ENCODE measurements around the gene C16orf92. TPM values are rescaled to one million over a fixed set of nuclear protein-coding genes. Genes with fewer than 3 reads are reported as not detected.

Gene C16orf92
- total RNA-seq, 1 donor from 2014 or later, result not detected

GRCh38 chr16:29994600-29995323 is 28.2 kb upstream of the C16orf92 start:
- H3K27ac ChIP-seq, result no peak overlapping the region
- peak overlapping the region; percentile 80 for H3K4me3 ChIP-seq
- peak overlapping the region; percentile 78 for H3K4me2 ChIP-seq
- no peak overlapping the region for H3K9ac ChIP-seq
- no peaks in the 10 kb centered on the region for H4K20me1 ChIP-seq (ENCODE audit: low read depth)
- H3F3A ChIP-seq (ENCODE audit: low read depth), result peaks cover 20% of the 10 kb centered on the region
- Mint-ChIP-seq H3K4me1 (peaks cover 26% of the 10 kb centered on the region), H3K9me3 (no peaks in the 10 kb centered on the region), H3K27ac (peak overlapping the region; percentile 72), H3K4me3 (peak overlapping the region; percentile 97), H3K27me3 (ENCODE audit: insufficient read depth, low read depth) (peaks cover 12% of the 10 kb centered on the region), H3K36me3 (peaks cover 10% of the 10 kb centered on the region)
- TF ChIP-seq EZH2phosphoT487 (IDR thresholded peaks at IDR 0.05), result no peak
- TF ChIP-seq CTCF (IDR thresholded peaks at IDR 0.05), result no peak
- TF ChIP-seq EZH2 (IDR thresholded peaks at IDR 0.05), result no peak
- no peaks in the 10 kb centered on the region for H3K27me3 ChIP-seq
- H3K9me3 ChIP-seq (ENCODE audit: low read depth), result no peaks in the 10 kb centered on the region
- H3K79me2 ChIP-seq (ENCODE audit: low read depth), result peaks cover 12% of the 10 kb centered on the region
- no peak for DNase-seq (ENCODE audit: low spot score)
- H3K36me3 ChIP-seq, result no peaks in the 10 kb centered on the region
- peak overlapping the region; percentile 99 for H2AFZ ChIP-seq (replicated peaks)
- H3K4me1 ChIP-seq, result peaks cover 12% of the 10 kb centered on the region

GRCh38 chr16:29995324-29995910 is 27.6 kb upstream of the C16orf92 start, which contains the start of gene HIRIP3:
Gene HIRIP3, minus strand, starts transcription at chr16:29995617. Its CDS starts 12 bp downstream, at chr16:29995605.
- H2AFZ ChIP-seq (replicated peaks), result peak within 1 kb of the TSS; percentile 99
- H3K36me3 ChIP-seq, result no peaks in the 10 kb centered on the region
- H3K27me3 Mint-ChIP-seq (ENCODE audit: insufficient read depth, low read depth), result peaks cover 11% of the 10 kb centered on the region
- H3K4me3 Mint-ChIP-seq, result peak within 1 kb of the TSS; percentile 97
- DNase-seq (ENCODE audit: low spot score), result peak; percentile 94
- peak within 1 kb of the TSS; percentile 80 for H3K4me3 ChIP-seq
- peaks cover 8% of the 10 kb centered on the region for H3K36me3 Mint-ChIP-seq
- H3K4me1 ChIP-seq, result peaks cover 12% of the 10 kb centered on the region
- H3K27ac ChIP-seq, result peak within 1 kb of the TSS; percentile 32
- H3K4me1 Mint-ChIP-seq, result peaks cover 26% of the 10 kb centered on the region
- peak within 1 kb of the TSS; percentile 34 for H3K9ac ChIP-seq
- no peaks in the 10 kb centered on the region for H3K27me3 ChIP-seq
- H3K9me3 Mint-ChIP-seq, result no peaks in the 10 kb centered on the region
- peaks cover 12% of the 10 kb centered on the region for H3K79me2 ChIP-seq (ENCODE audit: low read depth)
- peaks cover 20% of the 10 kb centered on the region for H3F3A ChIP-seq (ENCODE audit: low read depth)
- no peaks in the 10 kb centered on the region for H3K9me3 ChIP-seq (ENCODE audit: low read depth)
- H4K20me1 ChIP-seq (ENCODE audit: low read depth), result no peaks in the 10 kb centered on the region
- H3K27ac Mint-ChIP-seq, result peak within 1 kb of the TSS; percentile 72
- TF ChIP-seq CTCF (IDR thresholded peaks at IDR 0.05) (no peak), EZH2 (IDR thresholded peaks at IDR 0.05) (no peak), EZH2phosphoT487 (IDR thresholded peaks at IDR 0.05) (no peak)
- H3K4me2 ChIP-seq, result peak within 1 kb of the TSS; percentile 78

- H3F3A ChIP-seq (ENCODE audit: low read depth), result peaks cover 20% of the 10 kb centered on the region
- H3K4me2 ChIP-seq, result peak within 1 kb of the TSS; percentile 78
- H3K9ac ChIP-seq, result peak within 1 kb of the TSS; percentile 34
- H3K4me1 Mint-ChIP-seq, result peaks cover 26% of the 10 kb centered on the region
- no peaks in the 10 kb centered on the region for H4K20me1 ChIP-seq (ENCODE audit: low read depth)
- H3K27me3 Mint-ChIP-seq (ENCODE audit: insufficient read depth, low read depth), result peaks cover 11% of the 10 kb centered on the region
- H3K9me3 Mint-ChIP-seq, result no peaks in the 10 kb centered on the region
- H3K27me3 ChIP-seq, result no peaks in the 10 kb centered on the region
- peak within 1 kb of the TSS; percentile 97 for H3K4me3 Mint-ChIP-seq
- peak within 1 kb of the TSS; percentile 69 for H3K27ac Mint-ChIP-seq
- TF ChIP-seq CTCF (IDR thresholded peaks at IDR 0.05), result no peak
- TF ChIP-seq EZH2 (IDR thresholded peaks at IDR 0.05), result no peak
- TF ChIP-seq EZH2phosphoT487 (IDR thresholded peaks at IDR 0.05), result no peak
- peaks cover 5% of the 10 kb centered on the region for H3K36me3 Mint-ChIP-seq
- H3K9me3 ChIP-seq (ENCODE audit: low read depth), result no peaks in the 10 kb centered on the region
- H3K36me3 ChIP-seq, result no peaks in the 10 kb centered on the region
- H3K4me1 ChIP-seq, result peaks cover 12% of the 10 kb centered on the region
- H2AFZ ChIP-seq (replicated peaks), result peak within 1 kb of the TSS; percentile 99
- peak; percentile 99 for DNase-seq (ENCODE audit: low spot score)
- peak within 1 kb of the TSS; percentile 80 for H3K4me3 ChIP-seq
- peak within 1 kb of the TSS; percentile 32 for H3K27ac ChIP-seq
- H3K79me2 ChIP-seq (ENCODE audit: low read depth), result peaks cover 12% of the 10 kb centered on the region
Measured at GRCh38 chr16:29995911-29996765, 26.9 kb upstream of the C16orf92 start, which contains the start of gene INO80E. Gene INO80E, plus strand, starts transcription at chr16:29996241. Its CDS starts 70 bp downstream, at chr16:29996311.

All from neural progenitor cell (in vitro differentiated cells).